IPS DF 4.7 (cell line): ENCODE measurements around the gene MS4A4A.

Experiments used
- DNase-seq: peaks from one replicate; pipeline ENCODE4 v3.0.0-alpha.2; 2013; ENCODE audit warnings: low spot score; ENCODE audit errors: extremely low read depth

The MS4A4A gene

GRCh38 chr11:60280412-60280811 lies at the start of gene MS4A4A:
Gene MS4A4A (plus strand): TSS chr11:60280666. CDS start chr11:60280676, 10 bp downstream.
- no peak for DNase-seq

GRCh38 chr11:60230681-60231080 lies 49.8 kb upstream of the MS4A4A start:
- no peak for DNase-seq

- no peak for DNase-seq
Observed at GRCh38 chr11:60235321-60235720, 45.1 kb upstream of the MS4A4A start.

GRCh38 chr11:60240662-60241061 lies 39.8 kb upstream of the MS4A4A start:
- DNase-seq = no peak

GRCh38 chr11:60241786-60242185 lies 38.7 kb upstream of the MS4A4A start:
- no peak for DNase-seq

GRCh38 chr11:60242740-60243239 lies 37.7 kb upstream of the MS4A4A start, which contains the start of gene MS4A4E:
Gene MS4A4E (minus strand): TSS chr11:60243137. CDS start chr11:60230055, 13,082 bp downstream.
- DNase-seq = no peak

GRCh38 chr11:60251485-60252212 lies 28.8 kb upstream of the MS4A4A start:
- DNase-seq = peak; percentile 22

GRCh38 chr11:60252213-60253108 lies 28.0 kb upstream of the MS4A4A start:
- DNase-seq = no peak

- DNase-seq = no peak
Observed at GRCh38 chr11:60257956-60258722, 22.3 kb upstream of the MS4A4A start.

- DNase-seq = no peak
Observed at GRCh38 chr11:60261014-60261413, 19.5 kb upstream of the MS4A4A start.

GRCh38 chr11:60263402-60263801 lies 17.1 kb upstream of the MS4A4A start:
- DNase-seq = no peak

- DNase-seq = no peak
Observed at GRCh38 chr11:60264644-60265043, 15.8 kb upstream of the MS4A4A start.

GRCh38 chr11:60265373-60266214 lies 14.9 kb upstream of the MS4A4A start:
- peak; percentile 25 for DNase-seq

GRCh38 chr11:60274416-60274815 lies 6.0 kb upstream of the MS4A4A start:
- DNase-seq = no peak

- DNase-seq = no peak
Observed at GRCh38 chr11:60281485-60281884, 1.0 kb downstream of the MS4A4A start.

- no peak for DNase-seq
Observed at GRCh38 chr11:60282286-60282685, 1.8 kb downstream of the MS4A4A start.

- peak; percentile 14 for DNase-seq
Observed at GRCh38 chr11:60285411-60286126, 5.1 kb downstream of the MS4A4A start.

GRCh38 chr11:60288531-60288930 lies 8.1 kb downstream of the MS4A4A start:
- DNase-seq = no peak

- no peak for DNase-seq
Observed at GRCh38 chr11:60292145-60292544, 11.7 kb downstream of the MS4A4A start.

- no peak for DNase-seq
Observed at GRCh38 chr11:60301178-60301577, 20.7 kb downstream of the MS4A4A start.
